ENCODE measurements around the gene TNRC18. TPM values are rescaled to one million over a fixed set of nuclear protein-coding genes. Genes with fewer than 3 reads are reported as not detected.
A peak's percentile ranks its signal among the peaks of the same experiment; 100 is the strongest.

The TNRC18 gene
- total and polyA plus RNA-seq, 2 donors (not counting 3 experiments of a cell fraction or from before 2014, with no cell fraction given): 14.8 to 64.6 TPM

- Histone ChIP-seq H3K9ac (replicated peaks; ENCODE audit: extremely low read depth, insufficient read depth, low read length) (peak overlapping the region; percentile 80), H3K27ac (ENCODE audit: insufficient read depth, low read depth, low read length) (peak overlapping the region; percentile 71), H4K20me1 (replicated peaks; ENCODE audit: control insufficient read depth, extremely low read depth, insufficient read depth, low read length) (no peaks in the 10 kb centered on the region), H3K4me1 (ENCODE audit: control insufficient read depth, extremely low read depth, insufficient read depth, low read length) (peaks cover 13% of the 10 kb centered on the region), H2AFZ (ENCODE audit: low read depth, low read length) (no peak overlapping the region), H3K9me3 (replicated peaks; ENCODE audit: control insufficient read depth, insufficient read depth, low read length) (no peaks in the 10 kb centered on the region), H3K4me3 (replicated peaks in 1 of 3; ENCODE audit: insufficient read depth in 1 of 3, low read depth in 1 of 3, low read length in 3 of 3) (peak overlapping the region in 2 of 3 experiments; percentile 60 to 90), H3K79me2 (ENCODE audit: control insufficient read depth, insufficient read depth, low read length) (peaks cover 48% of the 10 kb centered on the region), H3K27me3 (ENCODE audit: control insufficient read depth in 2 of 2, insufficient read depth in 2 of 2, low read length in 2 of 2) (no peaks in the 10 kb centered on the region), H3K9me1 (replicated peaks; ENCODE audit: control insufficient read depth, extremely low read depth, insufficient read depth, low read length) (no peaks in the 10 kb centered on the region), H3K36me3 (ENCODE audit: control insufficient read depth in 2 of 2, extremely low read depth in 1 of 2, insufficient read depth in 2 of 2, low read length in 2 of 2) (no peaks in the 10 kb centered on the region), H3K4me2 (ENCODE audit: insufficient read depth, low read length) (peak overlapping the region; percentile 57)
- ChIA-PET POLR2A (interaction anchor here (0.6 kb wide), 1 partner anchor 65 kb away, joined by 5 read pairs; no protein-coding TSS in a partner anchor), CTCF (interaction anchor here (1.3 kb wide), 1 partner anchor 63 kb away, joined by 6 read pairs; no protein-coding TSS in a partner anchor)
- DNase-seq (ENCODE audit: low read depth, low spot score): peak; percentile 83
- no TSS peak for BruUV-seq (replicated peaks)
- intact Hi-C loops (cut with micrococcal nuclease) (no loop called here), dilution Hi-C loops (cut with MboI; ENCODE audit: extremely low pct_ligation_motif_present, low sequenced_read_pairs) (no loop called here)
- FAIRE-seq: peak; percentile 75
- no peak for TF ChIP-seq GATA2 (IDR thresholded peaks at IDR 0.05; ENCODE audit: insufficient read depth, insufficient read length, low read depth, low read length)
- TF ChIP-seq FOS (IDR thresholded peaks at IDR 0.05; ENCODE audit: borderline replicate concordance, insufficient read depth, low read length): no peak
- no peak for TF ChIP-seq POLR2A (IDR thresholded peaks at IDR 0.05; ENCODE audit: low read depth, low read length)
- TF ChIP-seq EZH2 (IDR thresholded peaks at IDR 0.05; ENCODE audit: borderline replicate concordance, low read depth, low read length, severe bottlenecking): no peak
- TF ChIP-seq POLR2AphosphoS5 (IDR thresholded peaks at IDR 0.05; ENCODE audit: insufficient read depth, low read depth, low read length): peak; percentile 6
- no peak for TF ChIP-seq MYC (IDR thresholded peaks at IDR 0.05; ENCODE audit: low read depth, low read length)
- TF ChIP-seq CTCF (IDR thresholded peaks at IDR 0.05; ENCODE audit: extremely low read depth in 1 of 2, insufficient read depth in 1 of 2, low read depth in 1 of 2, low read length in 2 of 2): peak in 1 of 2 donors; percentile 39
- no peak for TF ChIP-seq MAX (IDR thresholded peaks at IDR 0.05; ENCODE audit: insufficient read depth, insufficient read length)
- no peak for TF ChIP-seq JUN (IDR thresholded peaks at IDR 0.05; ENCODE audit: borderline replicate concordance, insufficient read depth, insufficient read length, low read depth)
Observed at GRCh38 chr7:5428478-5429252, 5.0 kb upstream of the TNRC18 start.
